Osteocyte (in vitro differentiated cells): ENCODE measurements around the gene SLC2A9. TPM values are rescaled to one million over a fixed set of nuclear protein-coding genes. Genes with fewer than 3 reads are reported as not detected.

Source experiments
- DNase-seq: peaks from one replicate; pipeline ENCODE4 v3.0.0; 2021; ENCODE audit warnings: mixed read lengths; ENCODE audit not compliant: unreplicated experiment; ENCODE audit errors: extremely low spot score
- H3K27ac Mint-ChIP-seq: one replicate; pipeline ENCODE4 v1.8.0; 2021; ENCODE audit warnings: mild to moderate bottlenecking, mixed read lengths; ENCODE audit not compliant: unreplicated experiment
- H3K27me3 Mint-ChIP-seq: one replicate; pipeline ENCODE4 v1.8.0; 2021; ENCODE audit warnings: mixed read lengths; ENCODE audit not compliant: unreplicated experiment
- H3K36me3 Mint-ChIP-seq: one replicate; pipeline ENCODE4 v1.8.0; 2021; ENCODE audit warnings: mixed read lengths; ENCODE audit not compliant: unreplicated experiment
- H3K4me1 Mint-ChIP-seq: one replicate; pipeline ENCODE4 v1.8.0; 2021; ENCODE audit warnings: mixed read lengths; ENCODE audit not compliant: unreplicated experiment
- H3K4me3 Mint-ChIP-seq: one replicate; pipeline ENCODE4 v1.8.0; 2021; ENCODE audit warnings: mild to moderate bottlenecking, moderate library complexity, mixed read lengths; ENCODE audit not compliant: unreplicated experiment
- H3K9me3 Mint-ChIP-seq: one replicate; pipeline ENCODE4 v1.8.0; 2021; ENCODE audit warnings: mixed read lengths; ENCODE audit not compliant: unreplicated experiment
- total RNA-seq: library from RNA; stranded (reverse); gene quantifications from 2 replicates; pipeline ENCODE4 v1.2.1, GENCODE V29; 2021
- TF ChIP-seq, protein P1 (sequence below): fragments of 200-600 bp; sonication (generic); IDR thresholded peaks from 2 replicates; pipeline ENCODE4 v1.5.0; 2021; ENCODE audit warnings: antibody characterized with exemption, mild to moderate bottlenecking, moderate library complexity

SLC2A9 gene
- total RNA-seq, 1 donor from 2014 or later: 0.43 TPM

DNA sequence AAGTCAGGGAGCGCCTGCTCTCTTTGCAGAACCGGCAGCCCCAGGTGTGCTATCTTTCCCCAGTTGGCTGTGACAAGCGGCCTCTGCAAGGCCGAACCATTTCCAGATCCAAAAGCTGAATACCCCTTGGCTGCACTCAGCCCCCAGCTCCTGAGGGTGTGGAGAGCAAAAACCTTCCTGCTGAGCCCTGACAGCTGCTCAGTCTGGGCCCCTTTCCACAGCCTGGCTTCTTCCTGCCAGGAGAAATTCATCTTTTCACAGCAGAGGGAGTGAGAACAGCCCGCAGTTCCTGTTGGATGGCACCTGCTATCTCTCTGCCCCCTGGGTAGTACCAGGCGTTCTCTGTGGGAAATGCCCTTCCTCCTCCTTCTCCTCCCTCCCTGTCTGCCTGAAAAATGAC is 161.5 kb downstream of the SLC2A9 start:
- H3K27ac Mint-ChIP-seq: no peak overlapping the region
- TF ChIP-seq, protein P1, sequence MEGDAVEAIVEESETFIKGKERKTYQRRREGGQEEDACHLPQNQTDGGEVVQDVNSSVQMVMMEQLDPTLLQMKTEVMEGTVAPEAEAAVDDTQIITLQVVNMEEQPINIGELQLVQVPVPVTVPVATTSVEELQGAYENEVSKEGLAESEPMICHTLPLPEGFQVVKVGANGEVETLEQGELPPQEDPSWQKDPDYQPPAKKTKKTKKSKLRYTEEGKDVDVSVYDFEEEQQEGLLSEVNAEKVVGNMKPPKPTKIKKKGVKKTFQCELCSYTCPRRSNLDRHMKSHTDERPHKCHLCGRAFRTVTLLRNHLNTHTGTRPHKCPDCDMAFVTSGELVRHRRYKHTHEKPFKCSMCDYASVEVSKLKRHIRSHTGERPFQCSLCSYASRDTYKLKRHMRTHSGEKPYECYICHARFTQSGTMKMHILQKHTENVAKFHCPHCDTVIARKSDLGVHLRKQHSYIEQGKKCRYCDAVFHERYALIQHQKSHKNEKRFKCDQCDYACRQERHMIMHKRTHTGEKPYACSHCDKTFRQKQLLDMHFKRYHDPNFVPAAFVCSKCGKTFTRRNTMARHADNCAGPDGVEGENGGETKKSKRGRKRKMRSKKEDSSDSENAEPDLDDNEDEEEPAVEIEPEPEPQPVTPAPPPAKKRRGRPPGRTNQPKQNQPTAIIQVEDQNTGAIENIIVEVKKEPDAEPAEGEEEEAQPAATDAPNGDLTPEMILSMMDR: no peak
- peaks cover 18% of the 10 kb centered on the region for H3K9me3 Mint-ChIP-seq
- no peak for DNase-seq
- no peaks in the 10 kb centered on the region for H3K27me3 Mint-ChIP-seq
- no peak overlapping the region for H3K4me3 Mint-ChIP-seq
- H3K4me1 Mint-ChIP-seq: no peaks in the 10 kb centered on the region
- H3K36me3 Mint-ChIP-seq: no peaks in the 10 kb centered on the region

DNA sequence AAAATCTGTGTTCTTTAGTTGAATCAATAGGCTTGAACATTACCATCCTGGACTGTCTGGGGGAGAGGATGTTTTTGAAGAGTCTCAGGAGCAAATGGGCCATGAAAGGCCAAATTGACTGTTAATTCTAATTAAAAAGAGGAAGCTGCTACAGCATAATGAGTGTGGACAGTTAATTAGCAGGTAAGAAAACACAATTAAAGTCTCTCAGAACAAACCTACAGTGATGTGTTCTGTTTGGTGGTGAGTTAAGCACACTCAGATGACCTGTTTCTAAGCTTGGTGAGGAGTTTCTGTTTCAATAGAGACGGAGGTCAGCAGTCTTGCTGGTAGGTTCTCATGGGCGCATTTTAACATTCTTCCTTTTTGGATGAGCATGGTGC is 171.8 kb downstream of the SLC2A9 start:
- Mint-ChIP-seq H3K9me3 (peaks cover 32% of the 10 kb centered on the region), H3K36me3 (no peaks in the 10 kb centered on the region), H3K4me3 (no peak overlapping the region), H3K27me3 (no peaks in the 10 kb centered on the region), H3K27ac (no peak overlapping the region), H3K4me1 (no peaks in the 10 kb centered on the region)
- TF ChIP-seq, protein P1: no peak
- no peak for DNase-seq

DNA sequence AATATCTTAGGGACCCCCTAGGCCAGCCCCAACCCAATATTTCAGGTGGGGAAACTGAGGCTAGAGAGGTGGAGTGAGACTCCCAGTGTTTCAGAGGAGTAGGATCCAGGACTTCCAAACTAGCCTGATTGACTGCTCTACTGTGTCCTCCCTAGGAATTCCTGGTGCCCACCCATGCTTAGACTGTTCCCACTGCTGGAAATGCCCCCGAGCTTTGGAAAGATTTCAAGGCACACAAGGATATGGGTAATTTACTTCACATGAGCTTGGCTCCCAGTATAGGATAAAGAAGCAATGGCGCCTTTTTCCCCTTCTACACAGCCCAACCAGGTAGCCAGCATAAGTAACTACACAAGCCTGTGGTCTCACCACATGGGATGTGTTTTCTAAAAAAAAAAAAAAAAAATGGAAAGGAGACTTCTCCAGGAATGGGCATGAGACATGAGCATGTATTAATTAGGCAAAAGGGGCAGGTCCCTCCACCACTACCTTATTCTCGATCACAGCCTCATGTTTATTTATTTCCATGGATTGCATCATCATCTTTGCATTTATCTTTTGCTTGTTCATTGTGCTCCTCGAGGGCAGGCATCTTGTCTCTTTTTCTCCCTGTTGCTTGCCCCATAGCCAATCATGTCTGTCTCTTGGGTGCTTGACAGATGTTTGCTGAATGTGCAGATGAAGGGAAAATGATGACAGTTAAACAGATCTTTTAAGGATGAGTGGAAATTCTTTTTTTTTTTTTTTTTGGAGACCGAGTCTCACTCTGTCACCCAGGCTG is 173.1 kb downstream of the SLC2A9 start:
- Mint-ChIP-seq H3K27ac (no peak overlapping the region), H3K4me1 (no peaks in the 10 kb centered on the region), H3K4me3 (no peak overlapping the region), H3K36me3 (no peaks in the 10 kb centered on the region), H3K27me3 (no peaks in the 10 kb centered on the region), H3K9me3 (peaks cover 25% of the 10 kb centered on the region)
- TF ChIP-seq, protein P1: no peak
- no peak for DNase-seq

DNA sequence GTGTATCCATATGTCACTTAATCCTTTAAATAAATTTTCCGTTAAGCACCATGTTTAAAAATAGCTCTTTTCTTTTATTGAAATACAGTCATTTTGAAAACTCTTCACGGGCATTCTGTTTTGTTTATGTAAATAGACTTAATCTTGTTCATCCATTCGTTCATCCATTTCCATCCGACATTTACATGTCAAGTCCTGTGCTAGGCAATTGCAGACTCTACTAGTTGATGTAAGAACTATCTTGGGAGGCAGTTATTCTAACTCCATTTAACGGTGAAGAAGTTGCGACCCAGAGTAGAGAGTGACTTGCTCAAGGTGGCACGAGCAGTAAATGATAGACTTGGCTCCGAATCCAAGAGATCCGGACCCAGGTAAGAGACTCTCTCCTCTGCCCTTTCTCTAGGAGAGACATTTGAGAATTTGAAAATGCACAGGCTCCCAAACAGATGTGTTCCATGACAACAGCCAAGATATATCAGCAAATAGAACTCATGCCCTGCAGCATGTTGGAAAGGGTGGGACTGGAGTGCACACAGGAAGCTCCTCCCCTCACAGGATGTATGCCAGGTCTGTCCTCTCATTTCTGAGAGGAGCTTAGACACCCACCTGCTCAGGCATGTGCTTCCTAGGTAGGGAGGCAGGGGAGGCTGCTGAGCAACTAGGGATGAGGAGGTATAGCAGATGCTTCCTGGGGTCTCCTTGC is 175.4 kb downstream of the SLC2A9 start:
- no peak overlapping the region for H3K27ac Mint-ChIP-seq

DNA sequence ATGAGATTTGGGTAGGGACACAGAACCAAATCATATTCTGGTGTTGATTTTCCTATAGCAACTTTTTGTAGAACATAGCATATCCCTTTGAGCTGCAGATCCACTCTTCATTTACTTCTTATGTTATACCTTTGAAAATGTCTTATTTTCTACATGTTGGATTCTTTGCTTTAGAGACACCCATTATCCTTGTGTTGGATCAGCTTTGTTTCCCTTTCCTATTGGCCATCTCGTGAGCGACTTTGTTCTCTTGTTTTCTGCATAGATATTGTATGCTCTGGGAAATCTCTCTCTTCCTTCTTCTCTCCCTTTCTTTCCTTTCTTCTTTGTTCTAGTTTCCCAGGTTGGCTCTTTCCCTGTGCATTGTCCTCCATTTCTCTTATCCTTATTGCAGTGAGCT is 180.2 kb downstream of the SLC2A9 start:
- Mint-ChIP-seq H3K27me3 (no peaks in the 10 kb centered on the region), H3K36me3 (no peaks in the 10 kb centered on the region), H3K4me1 (no peaks in the 10 kb centered on the region), H3K9me3 (peaks cover 21% of the 10 kb centered on the region), H3K4me3 (no peak overlapping the region), H3K27ac (no peak overlapping the region)
- TF ChIP-seq, protein P1: no peak
- DNase-seq: no peak

More for the DNA sequence above, 175.4 kb downstream of the SLC2A9 start:
- no peak overlapping the region for H3K4me3 Mint-ChIP-seq
- no peak for DNase-seq
- no peaks in the 10 kb centered on the region for H3K4me1 Mint-ChIP-seq
- TF ChIP-seq, protein P1: no peak
- H3K36me3 Mint-ChIP-seq: no peaks in the 10 kb centered on the region
- H3K27me3 Mint-ChIP-seq: no peaks in the 10 kb centered on the region
- peaks cover 28% of the 10 kb centered on the region for H3K9me3 Mint-ChIP-seq
